GM23338 (cell line): ENCODE data around the gene PCDHGB4. TPM values are rescaled to one million over a fixed set of nuclear protein-coding genes. Genes with fewer than 3 reads are reported as not detected.

Experiments
- ATAC-seq: fragments of 200-7000 bp; cut with Tn5 transposase; 3 replicates; pipeline ENCODE4 v1.9.1; 2020
- DNase-seq: peaks from one replicate; pipeline ENCODE4 v3.0.0-alpha.2; 2015; ENCODE audit warnings: low spot score
- H2AFZ ChIP-seq: fragments of 200-600 bp; sonication (generic); 2 replicates; pipeline ENCODE4 v1.8.0; 2016; ENCODE audit warnings: antibody characterized with exemption, mild to moderate bottlenecking, moderate library complexity
- H3F3A ChIP-seq: fragments of 200-600 bp; sonication (generic); replicated peaks from 2 replicates; pipeline ENCODE4 v1.8.0; 2017; ENCODE audit warnings: antibody characterized with exemption, mixed run types, low read depth
- H3K27ac ChIP-seq: fragments of 200-600 bp; sonication (generic); 2 replicates; pipeline ENCODE4 v1.6.1; 2016; ENCODE audit warnings: low read depth
- H3K27me3 ChIP-seq: fragments of 200-600 bp; sonication (generic); 2 replicates; pipeline ENCODE4 v1.8.0; 2016; ENCODE audit warnings: mild to moderate bottlenecking, mixed run types, moderate library complexity; ENCODE audit not compliant: insufficient read depth
- H3K36me3 ChIP-seq: fragments of 200-600 bp; sonication (generic); 2 replicates; pipeline ENCODE4 v1.8.0; 2016; ENCODE audit warnings: mild to moderate bottlenecking; ENCODE audit not compliant: insufficient read depth
- H3K4me1 ChIP-seq: fragments of 200-600 bp; sonication (generic); 2 replicates; pipeline ENCODE4 v1.8.0; 2016; ENCODE audit warnings: mild to moderate bottlenecking, moderate library complexity; ENCODE audit not compliant: insufficient read depth
- H3K4me2 ChIP-seq: fragments of 200-600 bp; sonication (generic); 2 replicates; pipeline ENCODE4 v1.7.1; 2017; ENCODE audit warnings: mixed run types
- H3K4me3 ChIP-seq: fragments of 200-600 bp; sonication (generic); 2 replicates; pipeline ENCODE4 v1.6.1; 2016; ENCODE audit warnings: mixed run types
- H3K79me2 ChIP-seq: fragments of 200-600 bp; sonication (generic); replicated peaks from 2 replicates; pipeline ENCODE4 v1.8.0; 2017; ENCODE audit warnings: mild to moderate bottlenecking; ENCODE audit not compliant: insufficient read depth
- H3K9me2 ChIP-seq: fragments of 200-600 bp; sonication (generic); 2 replicates; pipeline ENCODE4 v1.8.0; 2017; ENCODE audit not compliant: insufficient read depth
- H4K20me1 ChIP-seq: fragments of 200-600 bp; sonication (generic); replicated peaks from 2 replicates; pipeline ENCODE4 v1.8.0; 2017; ENCODE audit warnings: mild to moderate bottlenecking; ENCODE audit not compliant: insufficient read depth
- H3K27ac Mint-ChIP-seq: 2 replicates; pipeline ENCODE4 v1.8.0; 2020; ENCODE audit warnings: inconsistent platforms, mild to moderate bottlenecking, moderate library complexity, mixed read lengths
- H3K27me3 Mint-ChIP-seq: 3 replicates; pipeline ENCODE4 v1.8.0; 2022; ENCODE audit warnings: low read depth, mild to moderate bottlenecking, moderate library complexity, mixed read lengths, inconsistent platforms; ENCODE audit not compliant: insufficient read depth, poor library complexity
- H3K36me3 Mint-ChIP-seq: 3 replicates; pipeline ENCODE4 v1.8.0; 2021; ENCODE audit warnings: low read depth, mild to moderate bottlenecking, inconsistent platforms, moderate library complexity, mixed read lengths
- H3K4me1 Mint-ChIP-seq: 3 replicates; pipeline ENCODE4 v1.8.0; 2020; ENCODE audit warnings: mild to moderate bottlenecking, inconsistent platforms, mixed read lengths
- H3K4me3 Mint-ChIP-seq: 3 replicates; pipeline ENCODE4 v1.8.0; 2021; ENCODE audit warnings: moderate library complexity, mild to moderate bottlenecking, inconsistent platforms, mixed read lengths
- H3K9me3 Mint-ChIP-seq: 3 replicates; pipeline ENCODE4 v1.8.0; 2020; ENCODE audit warnings: moderate library complexity, mild to moderate bottlenecking, inconsistent platforms, mixed read lengths
- CREB1 ChIP-seq: fragments of 250-450 bp; sonication (Bioruptor Pico); IDR thresholded peaks from 2 replicates; pipeline ENCODE4 v1.5.0; 2020; ENCODE audit warnings: low read depth, mild to moderate bottlenecking, moderate library complexity
- CTCF ChIP-seq, 2 experiments: fragments of 200-600 bp in 1 of 2; sonication (generic) in 1 of 2; conservative IDR thresholded peaks; 2 replicates each; pipeline versions ENCODE4 v1.5.1 to v1.6.1; 2016 to 2017; ENCODE audit warnings: antibody characterized with exemption in 2 of 2, low read depth in 2 of 2, mild to moderate bottlenecking in 2 of 2, moderate library complexity in 1 of 2
- ETS1 ChIP-seq: IDR thresholded peaks from 2 replicates; pipeline ENCODE4 v1.6.1; 2016; ENCODE audit warnings: antibody characterized with exemption
- EZH2 ChIP-seq: fragments of 200-600 bp; sonication (generic); IDR thresholded peaks from one replicate; pipeline ENCODE4 v1.8.0; 2017; ENCODE audit warnings: antibody characterized with exemption, mild to moderate bottlenecking, low read depth; ENCODE audit not compliant: unreplicated experiment
- EZH2phosphoT487 ChIP-seq: fragments of 200-600 bp; sonication (generic); IDR thresholded peaks from one replicate; pipeline ENCODE4 v1.8.1; 2018; ENCODE audit warnings: antibody characterized with exemption; ENCODE audit not compliant: unreplicated experiment
- JUNB ChIP-seq: IDR thresholded peaks from one replicate; pipeline ENCODE4 v1.6.1; 2016; ENCODE audit warnings: antibody characterized with exemption; ENCODE audit not compliant: unreplicated experiment
- NANOG ChIP-seq: IDR thresholded peaks from 2 replicates; pipeline ENCODE4 v1.6.1; 2016; ENCODE audit warnings: antibody characterized with exemption, borderline replicate concordance
- POLR2AphosphoS5 ChIP-seq: IDR thresholded peaks from 2 replicates; pipeline ENCODE4 v1.6.1; 2016; ENCODE audit warnings: antibody characterized with exemption, low read depth
- REST ChIP-seq: IDR thresholded peaks from one replicate; pipeline ENCODE4 v1.6.1; 2018; ENCODE audit warnings: antibody characterized with exemption; ENCODE audit not compliant: unreplicated experiment
- STAT1 ChIP-seq: IDR thresholded peaks from one replicate; pipeline ENCODE4 v1.6.1; 2016; ENCODE audit warnings: antibody characterized with exemption; ENCODE audit not compliant: unreplicated experiment
- ZNF114 ChIP-seq: fragments of 250-450 bp; sonication (Bioruptor Pico); IDR thresholded peaks from 2 replicates; pipeline ENCODE4 v1.5.0; 2020; ENCODE audit warnings: mild to moderate bottlenecking, moderate library complexity
- ZNF331 ChIP-seq: fragments of 250-450 bp; sonication (Bioruptor Pico); IDR thresholded peaks from 2 replicates; pipeline ENCODE4 v1.5.0; 2020; ENCODE audit warnings: low read depth, mild to moderate bottlenecking, moderate library complexity
- polyA plus RNA-seq: library from polyadenylated mRNA; unstranded; fragments of >200 nt; fragmentation: Nextera tagmentation; extraction: Ambion mirVana; gene quantifications from 2 replicates; pipeline ENCODE4 v1.2.1, GENCODE V29; 2016
- total RNA-seq: library from RNA; depleted of rRNA; stranded (reverse); fragments of >200 nt; shearing (Covaris generic); gene quantifications from 2 replicates; pipeline ENCODE4 v1.2.3, GENCODE V29; 2014
- TF ChIP-seq, protein P1 (sequence below): fragments of 250-450 bp; sonication (Bioruptor Pico); IDR thresholded peaks from 2 replicates; pipeline ENCODE4 v1.5.0; 2020; ENCODE audit warnings: mild to moderate bottlenecking, moderate library complexity

PCDHGB4 gene
- total and polyA plus RNA-seq, 2 experiments from 2014 or later: 3.5 to 16.6 TPM

- Mint-ChIP-seq H3K27ac (no peak overlapping the region), H3K36me3 (peaks cover 61% of the 10 kb centered on the region), H3K4me3 (no peak overlapping the region), H3K27me3 (peaks cover 9% of the 10 kb centered on the region), H3K4me1 (peaks cover 5% of the 10 kb centered on the region), H3K9me3 (peaks cover 62% of the 10 kb centered on the region)
- ATAC-seq (no peak), DNase-seq (no peak)
- H2AFZ ChIP-seq: no peak overlapping the region
- 0 out of 2 replicates have a peak, but pooled peaks cover 3% of the 10 kb centered on the region for H3F3A ChIP-seq
- no peaks in the 10 kb centered on the region for H4K20me1 ChIP-seq
- no peak overlapping the region for H3K4me2 ChIP-seq
- no peaks in the 10 kb centered on the region for H3K27me3 ChIP-seq
- no peak overlapping the region for H3K4me3 ChIP-seq
- no peaks in the 10 kb centered on the region for H3K9me2 ChIP-seq
- TF ChIP-seq POLR2AphosphoS5 (no peak), JUNB (no peak), ZNF114 (CRISPR knock-in tag) (no peak), ETS1 (no peak), NANOG (no peak), EZH2phosphoT487 (no peak), REST (no peak), CREB1 (CRISPR knock-in tag) (no peak), STAT1 (no peak), EZH2 (no peak), CTCF (conservative IDR thresholded peaks at IDR 0.05; ENCODE audit: low read depth in 2 of 2) (no peak), ZNF331 (no peak)
- TF ChIP-seq, protein P1, sequence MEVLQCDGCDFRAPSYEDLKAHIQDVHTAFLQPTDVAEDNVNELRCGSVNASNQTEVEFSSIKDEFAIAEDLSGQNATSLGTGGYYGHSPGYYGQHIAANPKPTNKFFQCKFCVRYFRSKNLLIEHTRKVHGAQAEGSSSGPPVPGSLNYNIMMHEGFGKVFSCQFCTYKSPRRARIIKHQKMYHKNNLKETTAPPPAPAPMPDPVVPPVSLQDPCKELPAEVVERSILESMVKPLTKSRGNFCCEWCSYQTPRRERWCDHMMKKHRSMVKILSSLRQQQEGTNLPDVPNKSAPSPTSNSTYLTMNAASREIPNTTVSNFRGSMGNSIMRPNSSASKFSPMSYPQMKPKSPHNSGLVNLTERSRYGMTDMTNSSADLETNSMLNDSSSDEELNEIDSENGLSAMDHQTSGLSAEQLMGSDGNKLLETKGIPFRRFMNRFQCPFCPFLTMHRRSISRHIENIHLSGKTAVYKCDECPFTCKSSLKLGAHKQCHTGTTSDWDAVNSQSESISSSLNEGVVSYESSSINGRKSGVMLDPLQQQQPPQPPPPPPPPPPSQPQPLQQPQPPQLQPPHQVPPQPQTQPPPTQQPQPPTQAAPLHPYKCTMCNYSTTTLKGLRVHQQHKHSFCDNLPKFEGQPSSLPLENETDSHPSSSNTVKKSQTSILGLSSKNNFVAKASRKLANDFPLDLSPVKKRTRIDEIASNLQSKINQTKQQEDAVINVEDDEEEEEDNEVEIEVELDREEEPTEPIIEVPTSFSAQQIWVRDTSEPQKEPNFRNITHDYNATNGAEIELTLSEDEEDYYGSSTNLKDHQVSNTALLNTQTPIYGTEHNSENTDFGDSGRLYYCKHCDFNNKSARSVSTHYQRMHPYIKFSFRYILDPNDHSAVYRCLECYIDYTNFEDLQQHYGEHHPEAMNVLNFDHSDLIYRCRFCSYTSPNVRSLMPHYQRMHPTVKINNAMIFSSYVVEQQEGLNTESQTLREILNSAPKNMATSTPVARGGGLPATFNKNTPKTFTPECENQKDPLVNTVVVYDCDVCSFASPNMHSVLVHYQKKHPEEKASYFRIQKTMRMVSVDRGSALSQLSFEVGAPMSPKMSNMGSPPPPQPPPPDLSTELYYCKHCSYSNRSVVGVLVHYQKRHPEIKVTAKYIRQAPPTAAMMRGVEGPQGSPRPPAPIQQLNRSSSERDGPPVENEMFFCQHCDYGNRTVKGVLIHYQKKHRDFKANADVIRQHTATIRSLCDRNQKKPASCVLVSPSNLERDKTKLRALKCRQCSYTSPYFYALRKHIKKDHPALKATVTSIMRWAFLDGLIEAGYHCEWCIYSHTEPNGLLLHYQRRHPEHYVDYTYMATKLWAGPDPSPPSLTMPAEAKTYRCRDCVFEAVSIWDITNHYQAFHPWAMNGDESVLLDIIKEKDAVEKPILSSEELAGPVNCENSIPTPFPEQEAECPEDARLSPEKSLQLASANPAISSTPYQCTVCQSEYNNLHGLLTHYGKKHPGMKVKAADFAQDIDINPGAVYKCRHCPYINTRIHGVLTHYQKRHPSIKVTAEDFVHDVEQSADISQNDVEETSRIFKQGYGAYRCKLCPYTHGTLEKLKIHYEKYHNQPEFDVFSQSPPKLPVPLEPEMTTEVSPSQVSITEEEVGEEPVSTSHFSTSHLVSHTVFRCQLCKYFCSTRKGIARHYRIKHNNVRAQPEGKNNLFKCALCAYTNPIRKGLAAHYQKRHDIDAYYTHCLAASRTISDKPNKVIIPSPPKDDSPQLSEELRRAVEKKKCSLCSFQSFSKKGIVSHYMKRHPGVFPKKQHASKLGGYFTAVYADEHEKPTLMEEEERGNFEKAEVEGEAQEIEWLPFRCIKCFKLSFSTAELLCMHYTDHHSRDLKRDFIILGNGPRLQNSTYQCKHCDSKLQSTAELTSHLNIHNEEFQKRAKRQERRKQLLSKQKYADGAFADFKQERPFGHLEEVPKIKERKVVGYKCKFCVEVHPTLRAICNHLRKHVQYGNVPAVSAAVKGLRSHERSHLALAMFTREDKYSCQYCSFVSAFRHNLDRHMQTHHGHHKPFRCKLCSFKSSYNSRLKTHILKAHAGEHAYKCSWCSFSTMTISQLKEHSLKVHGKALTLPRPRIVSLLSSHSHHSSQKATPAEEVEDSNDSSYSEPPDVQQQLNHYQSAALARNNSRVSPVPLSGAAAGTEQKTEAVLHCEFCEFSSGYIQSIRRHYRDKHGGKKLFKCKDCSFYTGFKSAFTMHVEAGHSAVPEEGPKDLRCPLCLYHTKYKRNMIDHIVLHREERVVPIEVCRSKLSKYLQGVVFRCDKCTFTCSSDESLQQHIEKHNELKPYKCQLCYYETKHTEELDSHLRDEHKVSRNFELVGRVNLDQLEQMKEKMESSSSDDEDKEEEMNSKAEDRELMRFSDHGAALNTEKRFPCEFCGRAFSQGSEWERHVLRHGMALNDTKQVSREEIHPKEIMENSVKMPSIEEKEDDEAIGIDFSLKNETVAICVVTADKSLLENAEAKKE (CRISPR knock-in tag): no peak
- no peak overlapping the region for H3K27ac ChIP-seq
- H3K79me2 ChIP-seq: no peaks in the 10 kb centered on the region
- H3K4me1 ChIP-seq: no peaks in the 10 kb centered on the region
- no peaks in the 10 kb centered on the region for H3K36me3 ChIP-seq
These were observed 31.4 kb upstream of the PCDHGB4 start for GRCh38 chr5:141356133-141356532.
